ENCODE measurements around the gene PDLIM3. TPM values are rescaled to one million over a fixed set of nuclear protein-coding genes. Genes with fewer than 3 reads are reported as not detected.
A peak's percentile ranks its signal among the peaks of the same experiment; 100 is the strongest.

The PDLIM3 gene
- total and polyA plus RNA-seq, 9 of the 15 experiments (the other 6 are each of a cell fraction or from before 2014, with no cell fraction given): 0.06 TPM; not detected in 8

DNA sequence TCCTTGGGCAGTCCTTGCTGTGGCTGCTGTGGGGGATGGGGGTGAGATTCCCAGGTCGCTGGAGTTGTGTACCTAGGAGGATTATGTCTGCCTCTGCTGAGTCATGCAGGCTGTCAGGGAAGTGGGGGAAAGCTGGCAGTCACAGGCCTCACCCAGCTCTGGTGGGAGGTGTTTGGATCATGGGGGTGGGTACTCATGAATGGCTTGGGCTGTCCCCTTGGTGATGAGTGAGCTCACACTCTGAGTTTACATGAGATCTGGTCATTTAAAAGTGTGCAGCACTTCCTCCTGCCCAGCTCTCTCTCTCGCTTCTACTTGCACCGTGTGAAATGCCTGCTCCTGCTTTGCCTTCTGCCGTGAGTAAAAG is 24.6 kb upstream of the PDLIM3 start (continued):
- TF ChIP-seq, protein P1, sequence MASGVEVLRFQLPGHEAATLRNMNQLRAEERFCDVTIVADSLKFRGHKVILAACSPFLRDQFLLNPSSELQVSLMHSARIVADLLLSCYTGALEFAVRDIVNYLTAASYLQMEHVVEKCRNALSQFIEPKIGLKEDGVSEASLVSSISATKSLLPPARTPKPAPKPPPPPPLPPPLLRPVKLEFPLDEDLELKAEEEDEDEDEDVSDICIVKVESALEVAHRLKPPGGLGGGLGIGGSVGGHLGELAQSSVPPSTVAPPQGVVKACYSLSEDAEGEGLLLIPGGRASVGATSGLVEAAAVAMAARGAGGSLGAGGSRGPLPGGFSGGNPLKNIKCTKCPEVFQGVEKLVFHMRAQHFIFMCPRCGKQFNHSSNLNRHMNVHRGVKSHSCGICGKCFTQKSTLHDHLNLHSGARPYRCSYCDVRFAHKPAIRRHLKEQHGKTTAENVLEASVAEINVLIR (CRISPR knock-in tag; IDR thresholded peaks at IDR 0.05): no peak
- TF ChIP-seq MYBL2 (IDR thresholded peaks at IDR 0.05; ENCODE audit: low read depth) (no peak), MYBL2 (CRISPR knock-in tag; IDR thresholded peaks at IDR 0.05; ENCODE audit: borderline replicate concordance) (no peak), FOSL1 (tag; conservative IDR thresholded peaks at IDR 0.05) (peak; percentile 30; the same call in 1 of the 2 replicates), TOE1 (IDR thresholded peaks at IDR 0.05; ENCODE audit: borderline replicate concordance) (no peak), TOE1 (CRISPR knock-in tag; IDR thresholded peaks at IDR 0.05; ENCODE audit: borderline replicate concordance, low read depth) (no peak), TEAD1 (CRISPR knock-in tag; IDR thresholded peaks at IDR 0.05) (no peak), ETV6 (IDR thresholded peaks at IDR 0.05; ENCODE audit: borderline replicate concordance in 1 of 2, low read depth in 2 of 2, low read length in 1 of 2) (no peak), ETV6 (CRISPR knock-in tag; IDR thresholded peaks at IDR 0.05; ENCODE audit: borderline replicate concordance) (no peak), ZNF695 (CRISPR knock-in tag; IDR thresholded peaks at IDR 0.05) (no peak), SAFB2 (IDR thresholded peaks at IDR 0.05; ENCODE audit: borderline replicate concordance, low read depth, low read length, severe bottlenecking) (no peak), CCAR2 (IDR thresholded peaks at IDR 0.05; ENCODE audit: low read depth, low read length) (no peak), HNRNPLL (IDR thresholded peaks at IDR 0.05; ENCODE audit: low read depth, low read length, poor library complexity, severe bottlenecking) (no peak), MAFF (IDR thresholded peaks at IDR 0.05; ENCODE audit: low read length) (peak; percentile 19; the same call in 1 of the 2 replicates), RFX1 (IDR thresholded peaks at IDR 0.05) (peak; percentile 43), NONO (IDR thresholded peaks at IDR 0.05; ENCODE audit: low read depth in 2 of 2, low read length in 1 of 2) (no peak), ESRRA (IDR thresholded peaks at IDR 0.05; ENCODE audit: borderline replicate concordance, low read depth) (no peak), SREBF1 (IDR thresholded peaks at IDR 0.05; ENCODE audit: borderline replicate concordance, low read depth, low read length) (no peak), BACH1 (tag; IDR thresholded peaks at IDR 0.05) (peak; percentile 71), HMG20A (CRISPR knock-in tag; conservative IDR thresholded peaks at IDR 0.05) (no peak), NFE2L1 (tag; IDR thresholded peaks at IDR 0.05; ENCODE audit: borderline replicate concordance, low read depth) (no peak; the same call in 1 of the 2 replicates), BRD4 (IDR thresholded peaks at IDR 0.05) (no peak), ARID2 (IDR thresholded peaks at IDR 0.05) (no peak), DPF2 (IDR thresholded peaks at IDR 0.05) (0 out of 2 replicates have a peak, but pooled peaks have one; percentile 40), YBX1 (IDR thresholded peaks at IDR 0.05) (no peak), PHTF2 (CRISPR knock-in tag; IDR thresholded peaks at IDR 0.05) (no peak), ZKSCAN8 (CRISPR knock-in tag; IDR thresholded peaks at IDR 0.05) (no peak), CBFB (CRISPR knock-in tag; IDR thresholded peaks at IDR 0.05) (no peak)
- TF ChIP-seq, protein P2, sequence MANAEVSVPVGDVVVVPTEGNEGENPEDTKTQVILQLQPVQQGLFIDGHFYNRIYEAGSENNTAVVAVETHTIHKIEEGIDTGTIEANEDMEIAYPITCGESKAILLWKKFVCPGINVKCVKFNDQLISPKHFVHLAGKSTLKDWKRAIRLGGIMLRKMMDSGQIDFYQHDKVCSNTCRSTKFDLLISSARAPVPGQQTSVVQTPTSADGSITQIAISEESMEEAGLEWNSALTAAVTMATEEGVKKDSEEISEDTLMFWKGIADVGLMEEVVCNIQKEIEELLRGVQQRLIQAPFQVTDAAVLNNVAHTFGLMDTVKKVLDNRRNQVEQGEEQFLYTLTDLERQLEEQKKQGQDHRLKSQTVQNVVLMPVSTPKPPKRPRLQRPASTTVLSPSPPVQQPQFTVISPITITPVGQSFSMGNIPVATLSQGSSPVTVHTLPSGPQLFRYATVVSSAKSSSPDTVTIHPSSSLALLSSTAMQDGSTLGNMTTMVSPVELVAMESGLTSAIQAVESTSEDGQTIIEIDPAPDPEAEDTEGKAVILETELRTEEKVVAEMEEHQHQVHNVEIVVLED (CRISPR knock-in tag; IDR thresholded peaks at IDR 0.05): no peak
- TF ChIP-seq, protein P3, sequence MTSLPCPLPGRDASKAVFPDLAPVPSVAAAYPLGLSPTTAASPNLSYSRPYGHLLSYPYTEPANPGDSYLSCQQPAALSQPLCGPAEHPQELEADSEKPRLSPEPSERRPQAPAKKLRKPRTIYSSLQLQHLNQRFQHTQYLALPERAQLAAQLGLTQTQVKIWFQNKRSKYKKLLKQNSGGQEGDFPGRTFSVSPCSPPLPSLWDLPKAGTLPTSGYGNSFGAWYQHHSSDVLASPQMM (CRISPR knock-in tag; IDR thresholded peaks at IDR 0.05): no peak

Measured in K562 (cell line).